ENCODE measurements around the gene NLGN4Y. TPM values are rescaled to one million over a fixed set of nuclear protein-coding genes. Genes with fewer than 3 reads are reported as not detected.

Gene NLGN4Y
- total RNA-seq, 6 donors from 2014 or later, result 4.4 to 8.4 (median 5.0) TPM; not detected in 3

GRCh38 chrY:14793674-14794073 lies 269.3 kb downstream of the NLGN4Y start:
- DNase-seq, result no peak
- no peak for ATAC-seq (ENCODE audit: low FRiP score in 2 of 2)
- no peak overlapping the region for H3K27ac ChIP-seq
- H3K9me3 ChIP-seq, result no peaks in the 10 kb centered on the region
- no peak overlapping the region for H3K4me3 ChIP-seq
- H3K4me1 ChIP-seq, result no peaks in the 10 kb centered on the region
- H3K36me3 ChIP-seq, result no peaks in the 10 kb centered on the region
- no peak for TF ChIP-seq POLR2A (IDR thresholded peaks at IDR 0.05)
- TF ChIP-seq, protein P1, sequence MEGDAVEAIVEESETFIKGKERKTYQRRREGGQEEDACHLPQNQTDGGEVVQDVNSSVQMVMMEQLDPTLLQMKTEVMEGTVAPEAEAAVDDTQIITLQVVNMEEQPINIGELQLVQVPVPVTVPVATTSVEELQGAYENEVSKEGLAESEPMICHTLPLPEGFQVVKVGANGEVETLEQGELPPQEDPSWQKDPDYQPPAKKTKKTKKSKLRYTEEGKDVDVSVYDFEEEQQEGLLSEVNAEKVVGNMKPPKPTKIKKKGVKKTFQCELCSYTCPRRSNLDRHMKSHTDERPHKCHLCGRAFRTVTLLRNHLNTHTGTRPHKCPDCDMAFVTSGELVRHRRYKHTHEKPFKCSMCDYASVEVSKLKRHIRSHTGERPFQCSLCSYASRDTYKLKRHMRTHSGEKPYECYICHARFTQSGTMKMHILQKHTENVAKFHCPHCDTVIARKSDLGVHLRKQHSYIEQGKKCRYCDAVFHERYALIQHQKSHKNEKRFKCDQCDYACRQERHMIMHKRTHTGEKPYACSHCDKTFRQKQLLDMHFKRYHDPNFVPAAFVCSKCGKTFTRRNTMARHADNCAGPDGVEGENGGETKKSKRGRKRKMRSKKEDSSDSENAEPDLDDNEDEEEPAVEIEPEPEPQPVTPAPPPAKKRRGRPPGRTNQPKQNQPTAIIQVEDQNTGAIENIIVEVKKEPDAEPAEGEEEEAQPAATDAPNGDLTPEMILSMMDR (IDR thresholded peaks at IDR 0.05), result no peak
- no peak for TF ChIP-seq POLR2AphosphoS5 (IDR thresholded peaks at IDR 0.05)
- TF ChIP-seq EP300 (IDR thresholded peaks at IDR 0.05), result no peak
- 92% methylated on average over 11 of the region's 11 CpGs; no CpG with 5 or more reads in 1 of the 2 donors for WGBS, 2 donors
- no peaks in the 10 kb centered on the region for H3K27me3 ChIP-seq

GRCh38 chrY:14798010-14798409 lies 273.7 kb downstream of the NLGN4Y start:
- Histone ChIP-seq H3K27me3 (no peaks in the 10 kb centered on the region), H3K36me3 (no peaks in the 10 kb centered on the region), H3K27ac (no peak overlapping the region), H3K4me1 (no peaks in the 10 kb centered on the region), H3K9me3 (no peaks in the 10 kb centered on the region), H3K4me3 (no peak overlapping the region)
- no peak for ATAC-seq (ENCODE audit: low FRiP score in 2 of 2)
- DNase-seq, result no peak
- WGBS, 2 donors, result 87% methylated on average over 2 of the region's 2 CpGs; no CpG with 5 or more reads in 1 of the 2 donors
- TF ChIP-seq EP300 (IDR thresholded peaks at IDR 0.05), result no peak
- TF ChIP-seq POLR2A (IDR thresholded peaks at IDR 0.05), result no peak
- TF ChIP-seq POLR2AphosphoS5 (IDR thresholded peaks at IDR 0.05), result no peak
- TF ChIP-seq, protein P1 (IDR thresholded peaks at IDR 0.05), result no peak

- H3K9me3 ChIP-seq, result no peaks in the 10 kb centered on the region
- TF ChIP-seq, protein P1 (IDR thresholded peaks at IDR 0.05), result no peak
- TF ChIP-seq POLR2AphosphoS5 (IDR thresholded peaks at IDR 0.05) (no peak), EP300 (IDR thresholded peaks at IDR 0.05) (no peak), POLR2A (IDR thresholded peaks at IDR 0.05) (no peak)
- H3K4me3 ChIP-seq, result no peak overlapping the region
- H3K4me1 ChIP-seq, result no peaks in the 10 kb centered on the region
- 62% methylated on average over 2 of the region's 2 CpGs; no CpG with 5 or more reads in 1 of the 2 donors for WGBS, 2 donors
- no peaks in the 10 kb centered on the region for H3K36me3 ChIP-seq
- ATAC-seq (ENCODE audit: low FRiP score in 2 of 2) (no peak), DNase-seq (no peak)
- no peak overlapping the region for H3K27ac ChIP-seq
- no peaks in the 10 kb centered on the region for H3K27me3 ChIP-seq
These were observed 276.8 kb downstream of the NLGN4Y start for GRCh38 chrY:14801096-14801495.

GRCh38 chrY:14802125-14802524 lies 277.8 kb downstream of the NLGN4Y start:
- no peaks in the 10 kb centered on the region for H3K4me1 ChIP-seq
- no peaks in the 10 kb centered on the region for H3K36me3 ChIP-seq
- ATAC-seq (ENCODE audit: low FRiP score in 2 of 2) (no peak), DNase-seq (no peak)
- H3K27me3 ChIP-seq, result no peaks in the 10 kb centered on the region
- H3K9me3 ChIP-seq, result no peaks in the 10 kb centered on the region
- TF ChIP-seq EP300 (IDR thresholded peaks at IDR 0.05) (no peak), POLR2A (IDR thresholded peaks at IDR 0.05) (no peak), POLR2AphosphoS5 (IDR thresholded peaks at IDR 0.05) (no peak)
- TF ChIP-seq, protein P1 (IDR thresholded peaks at IDR 0.05), result no peak
- WGBS, 2 donors, result 77% methylated on average over 3 of the region's 3 CpGs; no CpG with 5 or more reads in 1 of the 2 donors
- no peak overlapping the region for H3K27ac ChIP-seq
- H3K4me3 ChIP-seq, result no peak overlapping the region

- H3K4me1 ChIP-seq, result no peaks in the 10 kb centered on the region
- no peak overlapping the region for H3K4me3 ChIP-seq
- no peaks in the 10 kb centered on the region for H3K9me3 ChIP-seq
- TF ChIP-seq POLR2A (IDR thresholded peaks at IDR 0.05), result no peak
- TF ChIP-seq POLR2AphosphoS5 (IDR thresholded peaks at IDR 0.05), result no peak
- TF ChIP-seq, protein P1 (IDR thresholded peaks at IDR 0.05), result no peak
- no peak for TF ChIP-seq EP300 (IDR thresholded peaks at IDR 0.05)
- DNase-seq, result no peak
- no peak for ATAC-seq (ENCODE audit: low FRiP score in 2 of 2)
- H3K27me3 ChIP-seq, result no peaks in the 10 kb centered on the region
- no peak overlapping the region for H3K27ac ChIP-seq
- H3K36me3 ChIP-seq, result no peaks in the 10 kb centered on the region
These were observed 279.7 kb downstream of the NLGN4Y start for GRCh38 chrY:14804041-14804440.

Data from upper lobe of left lung (tissue), 6 donors.